NCI-H1694 (cell line): Measurements from ENCODE around the gene PRDM15.
"Not testable (repeated sequence)": the region's sequence is repeated elsewhere in the genome, so short reads cannot be mapped to it uniquely, and the experiment has no call there.

Experiments used
- DNase-seq: peaks from one replicate; lab custom pipeline; 2025; lab: John Stamatoyannopoulos, UW

PRDM15 gene

DNA sequence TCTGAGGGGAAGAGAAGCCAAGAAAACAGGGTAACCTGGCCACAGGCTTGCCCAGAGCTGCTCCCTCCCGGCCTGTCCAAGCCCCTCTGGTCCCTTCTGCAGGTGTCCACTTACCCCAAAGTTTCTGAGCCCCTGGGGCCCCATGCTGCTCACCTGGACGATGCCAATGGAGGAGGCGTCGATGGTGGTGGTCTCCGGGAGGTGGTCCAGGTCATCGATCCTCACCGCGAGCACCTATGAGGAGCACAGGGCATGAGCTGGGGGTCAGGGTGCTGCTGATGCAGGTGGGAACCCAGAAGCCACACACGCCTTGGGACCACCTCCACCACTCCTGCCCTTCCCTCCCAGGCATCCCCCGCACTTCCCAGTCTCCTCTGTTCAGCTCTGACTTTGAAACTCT lies 74.8 kb downstream of the PRDM15 start:
- DNase-seq, result no peak

DNA sequence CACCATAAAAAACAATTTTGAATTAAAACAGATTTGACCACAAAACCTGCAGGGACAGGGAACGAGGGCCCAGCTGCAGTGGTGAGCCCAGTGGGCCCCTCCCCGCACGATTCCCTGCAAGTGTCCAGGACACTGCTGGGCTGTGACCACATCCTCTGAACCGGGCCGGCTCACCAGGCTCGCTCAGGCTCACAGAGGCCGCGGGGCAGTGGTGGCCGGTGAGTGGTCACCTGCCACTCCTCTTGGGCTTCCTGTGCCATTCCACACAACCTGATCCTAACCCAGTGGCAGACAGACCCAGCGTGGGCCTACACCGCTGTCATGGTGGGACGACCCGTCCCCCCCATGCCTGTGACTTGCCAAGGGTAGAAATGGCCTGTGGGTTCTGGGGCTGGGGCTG lies 75.8 kb downstream of the PRDM15 start:
- no peak for DNase-seq

DNA sequence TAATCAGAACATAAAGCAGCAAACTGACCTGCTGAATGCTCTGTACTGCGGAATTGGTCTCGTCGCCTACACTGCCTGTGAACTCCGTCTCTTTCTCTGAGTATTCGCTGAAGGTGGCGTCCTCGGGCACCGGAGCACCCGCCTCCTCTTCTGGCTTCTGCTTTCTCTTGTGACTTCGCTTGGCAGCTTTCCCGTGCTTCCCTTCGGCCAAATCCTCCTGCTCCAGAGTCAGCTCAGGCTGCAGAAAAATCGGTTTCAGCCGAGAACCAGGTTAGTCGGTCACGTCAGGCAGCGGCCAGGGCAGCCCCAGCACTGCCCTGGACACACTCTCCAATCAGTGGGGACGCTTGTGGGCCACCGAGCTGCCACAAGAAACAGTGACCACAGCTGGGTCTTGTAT lies 76.5 kb downstream of the PRDM15 start:
- no peak for DNase-seq

DNA sequence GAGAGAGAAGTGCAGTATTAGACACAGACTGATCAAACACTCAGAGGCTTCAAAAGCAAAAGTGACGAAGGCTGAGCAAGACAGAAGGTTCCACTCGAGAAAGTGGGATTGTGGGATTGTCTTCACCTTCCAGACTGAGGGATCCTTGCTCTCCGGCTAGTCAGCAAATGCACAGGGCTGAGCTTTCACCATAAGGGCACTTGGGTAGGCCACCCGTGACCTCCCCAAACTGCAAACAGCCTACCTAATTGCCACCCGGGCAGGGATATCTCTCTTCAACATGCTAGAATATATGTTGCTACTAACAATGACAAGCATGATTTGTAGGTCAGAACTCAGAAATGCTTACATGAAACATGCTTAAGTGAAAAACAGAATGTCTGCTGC lies 77.0 kb downstream of the PRDM15 start:
- no peak for DNase-seq

DNA sequence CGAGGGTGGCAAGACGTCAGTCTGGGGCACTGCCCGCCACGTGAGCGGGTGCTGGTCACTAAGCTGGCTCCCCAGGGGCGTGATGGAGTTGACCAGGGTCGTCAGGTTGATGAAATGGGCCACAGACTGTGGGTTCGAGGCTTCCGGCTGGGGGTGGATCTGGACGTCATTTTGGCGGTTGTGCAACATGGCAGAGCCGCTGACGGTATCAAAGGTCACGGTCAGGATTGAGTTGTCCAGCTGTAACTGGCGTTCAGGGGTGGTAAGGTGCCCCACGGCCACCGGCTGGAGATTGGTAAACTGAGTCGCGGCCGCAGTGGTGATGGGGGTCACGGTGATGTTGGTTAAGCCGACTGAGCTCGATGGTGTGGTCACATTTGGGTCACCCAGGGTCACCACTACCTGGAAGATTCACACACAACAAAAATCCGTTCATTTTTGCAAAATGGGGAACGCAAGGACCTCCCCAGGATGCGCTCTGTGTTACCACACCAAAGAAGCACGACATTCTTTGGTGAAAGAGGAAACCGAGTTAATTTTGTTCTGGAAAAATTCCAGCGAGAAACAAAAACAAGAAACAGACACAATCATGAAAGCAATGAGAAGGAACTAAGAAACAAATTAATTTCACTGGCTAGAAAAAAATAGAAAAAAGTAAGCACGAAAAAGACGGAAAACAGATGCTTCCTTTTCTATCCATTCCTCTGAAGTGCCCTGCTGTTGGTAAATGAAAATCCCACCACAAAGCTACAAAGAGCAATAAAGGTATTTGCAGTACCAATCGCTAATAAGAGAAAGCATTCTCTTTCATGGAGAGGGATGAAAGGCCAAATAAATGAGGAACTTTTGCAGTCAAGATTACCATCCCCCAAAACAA lies 77.6 kb downstream of the PRDM15 start:
- DNase-seq, result no peak

DNA sequence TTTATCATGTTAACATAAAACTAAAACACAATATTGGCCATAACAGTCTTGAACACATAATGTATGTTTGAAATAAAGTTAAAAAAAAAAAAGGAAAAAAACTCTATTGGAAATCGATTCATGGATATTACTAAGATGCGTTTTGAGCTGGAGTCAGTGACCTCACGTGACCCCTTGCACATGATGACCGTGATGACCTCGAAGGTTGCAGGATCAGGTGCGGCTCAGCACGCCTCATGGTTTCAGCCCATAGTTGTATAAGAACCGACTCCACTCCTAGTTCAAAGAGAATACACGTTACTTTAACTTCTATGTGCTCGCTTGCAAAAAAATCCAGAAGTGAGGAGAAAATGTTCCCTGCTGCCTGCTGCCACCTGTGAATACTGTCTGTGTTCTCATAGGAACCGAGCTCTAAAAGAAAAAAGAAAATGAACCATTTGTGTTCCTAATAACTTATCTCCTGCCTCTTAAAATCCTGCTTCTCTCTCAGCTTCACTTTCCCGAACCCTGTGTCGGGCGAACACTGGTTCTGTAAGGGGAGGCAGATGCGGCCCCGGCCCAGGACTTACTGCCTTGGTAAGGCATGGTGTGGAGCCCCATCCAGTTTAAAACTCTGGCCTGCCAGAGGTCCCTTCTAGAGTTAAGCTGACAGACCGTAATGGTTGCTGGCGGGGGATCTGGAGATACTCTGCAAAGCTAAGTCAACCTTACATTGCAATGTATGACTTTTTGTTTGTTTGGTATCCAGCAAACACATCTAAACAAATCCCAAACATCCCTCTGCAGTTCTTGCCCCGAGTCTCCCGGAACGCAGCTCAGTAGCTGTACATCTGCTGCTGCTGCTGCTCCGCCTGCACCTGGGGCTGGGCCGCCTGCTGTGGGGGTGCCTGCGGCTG lies 78.5 kb downstream of the PRDM15 start:
- no peak for DNase-seq

DNA sequence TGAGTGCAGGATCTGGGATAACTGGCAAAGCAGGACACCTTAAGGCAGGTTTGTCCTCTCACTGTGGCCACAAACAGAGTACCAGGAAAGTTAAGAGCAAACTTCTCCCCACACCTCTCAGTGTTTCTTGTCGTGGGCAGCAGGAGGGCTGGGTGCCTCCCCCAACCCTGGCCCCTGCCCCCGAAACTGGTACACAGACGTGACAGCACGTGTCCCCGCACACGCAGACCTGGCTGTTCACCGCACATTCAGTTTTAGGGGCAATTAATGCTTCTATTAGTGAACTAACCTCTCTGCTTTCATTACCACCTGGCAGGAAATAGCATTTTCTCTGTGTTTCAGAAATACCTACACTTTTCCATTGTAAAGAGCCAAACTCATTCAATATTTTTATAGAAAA lies 79.4 kb downstream of the PRDM15 start:
- DNase-seq, result no peak

DNA sequence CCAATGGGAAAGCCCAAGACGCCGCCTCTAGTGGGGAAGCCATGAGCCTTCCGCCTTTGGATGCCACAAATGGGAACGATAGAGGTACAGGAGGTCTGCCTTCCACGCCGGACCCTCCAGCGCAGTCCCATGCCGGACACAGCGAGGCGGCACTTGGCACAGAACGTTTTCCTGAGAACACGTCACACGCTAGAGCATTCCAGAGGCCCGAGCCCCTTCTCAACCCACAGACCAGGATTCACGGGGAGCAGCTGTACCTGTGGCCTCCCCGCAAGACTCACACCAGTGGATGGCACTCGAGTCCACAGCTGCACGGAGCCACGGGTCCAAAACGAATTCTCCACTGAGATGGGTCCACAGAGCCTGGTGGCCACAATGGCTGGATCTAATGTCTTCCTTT lies 80.8 kb downstream of the PRDM15 start:
- no peak for DNase-seq

DNA sequence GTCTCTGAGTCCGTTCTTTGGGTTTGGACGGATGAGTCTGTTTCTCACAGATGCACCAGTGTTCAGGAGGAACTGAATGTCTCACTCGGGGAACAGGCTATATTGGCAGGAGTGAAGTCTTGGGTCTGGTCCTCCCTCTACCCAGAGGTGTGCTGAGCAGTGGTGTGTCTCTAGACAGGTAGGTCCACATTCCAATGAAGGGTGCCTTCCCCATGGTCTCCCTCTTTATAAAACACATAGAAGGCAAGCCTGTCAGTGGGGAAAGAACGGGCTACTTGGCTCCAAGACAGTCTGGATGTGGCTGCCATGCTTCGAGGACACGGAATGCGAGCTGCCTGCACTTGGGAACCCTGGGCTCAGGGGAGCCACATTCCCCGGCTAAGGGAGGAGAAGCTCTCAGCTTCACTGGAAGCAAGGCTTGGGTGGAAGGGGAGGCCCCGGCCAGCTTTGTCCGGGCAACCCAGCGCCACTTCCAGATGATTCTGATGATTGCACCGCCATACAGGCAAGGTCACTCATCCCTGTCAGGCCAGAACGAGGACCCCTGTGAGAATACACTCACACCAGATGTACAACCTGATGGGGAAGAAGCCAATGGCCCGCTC lies 82.6 kb downstream of the PRDM15 start:
- DNase-seq, result no peak

DNA sequence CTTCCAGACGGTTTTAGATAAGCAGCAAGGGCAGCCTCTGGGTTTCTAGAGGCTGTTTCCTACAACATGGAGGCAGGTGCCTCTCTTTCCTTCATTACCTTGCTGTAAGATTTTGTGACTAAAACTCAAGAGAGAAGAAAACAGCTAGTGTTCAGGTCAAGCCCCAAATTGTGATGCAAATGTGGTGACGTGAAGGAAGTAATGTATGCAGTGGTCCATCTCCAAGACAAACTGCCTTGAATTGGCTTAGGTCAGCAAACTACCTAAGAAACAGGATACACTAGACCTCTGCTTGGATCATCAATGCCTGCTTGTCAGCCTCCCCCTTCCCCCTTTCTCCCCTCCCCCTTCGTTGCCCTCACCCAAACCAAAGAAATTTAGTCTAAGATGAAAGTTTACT lies 83.4 kb downstream of the PRDM15 start:
- no peak for DNase-seq

DNA sequence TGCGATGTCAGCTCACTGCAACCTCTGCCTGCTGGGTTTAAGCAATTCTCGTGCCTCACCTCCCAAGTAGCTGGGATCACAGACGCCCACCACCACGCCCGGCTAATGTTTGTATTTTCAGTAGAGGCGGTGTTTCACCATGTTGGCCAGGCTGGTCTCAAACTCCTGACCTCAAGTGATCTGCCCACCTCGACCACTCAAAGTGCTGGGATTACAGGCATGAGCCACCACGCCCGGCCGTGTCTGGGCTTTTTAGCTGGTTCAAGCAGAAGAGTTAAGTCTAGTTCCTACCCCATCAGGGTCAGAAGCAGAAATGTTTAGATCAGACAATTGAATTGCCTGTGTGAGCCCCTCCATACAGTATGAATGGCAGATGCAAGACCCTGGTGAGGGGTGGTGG lies 84.5 kb downstream of the PRDM15 start:
- DNase-seq, result no peak

DNA sequence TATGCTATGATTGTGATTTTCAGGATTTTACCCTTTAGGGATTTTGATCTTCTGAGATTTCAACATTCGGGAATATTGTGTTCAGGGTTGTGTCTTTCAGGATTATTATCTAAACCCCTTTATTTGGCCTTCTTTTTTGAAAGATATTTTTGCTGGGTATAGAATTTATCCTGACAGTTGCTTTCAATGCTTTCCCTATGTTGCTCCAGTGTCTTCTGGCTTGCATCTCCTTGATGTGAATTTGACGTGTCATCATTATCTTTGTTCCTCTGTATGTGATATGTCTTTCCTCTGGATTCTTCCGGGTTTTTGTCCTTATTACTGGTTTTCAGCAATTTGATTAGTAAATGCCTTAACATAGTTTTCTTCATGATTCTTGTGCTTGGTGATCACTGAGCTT lies 86.4 kb downstream of the PRDM15 start:
- DNase-seq, result no peak

DNA sequence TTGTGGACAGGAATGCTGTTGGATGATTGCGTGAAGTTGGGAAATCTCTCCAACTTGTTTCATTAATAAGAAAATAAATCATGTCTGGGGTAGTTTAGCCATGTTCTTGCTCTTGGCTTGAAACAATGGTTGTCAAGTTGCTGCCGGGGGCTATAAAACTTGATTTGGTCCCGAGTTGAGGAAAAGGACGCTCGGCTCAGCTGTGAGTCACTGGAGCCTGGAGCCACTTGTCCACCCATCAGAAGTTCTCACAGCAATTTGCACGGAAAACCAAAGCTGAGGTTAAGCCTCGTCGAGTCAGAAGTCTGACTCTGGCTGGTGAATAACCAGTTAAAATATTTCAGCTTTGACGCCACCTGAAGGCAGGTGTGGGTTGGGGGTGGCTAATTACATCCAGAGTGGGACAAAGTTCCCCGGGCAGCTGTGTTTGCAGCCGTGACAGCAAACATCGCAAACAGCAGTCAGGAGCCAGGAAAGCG lies 92.6 kb downstream of the PRDM15 start:
- no peak for DNase-seq

DNA sequence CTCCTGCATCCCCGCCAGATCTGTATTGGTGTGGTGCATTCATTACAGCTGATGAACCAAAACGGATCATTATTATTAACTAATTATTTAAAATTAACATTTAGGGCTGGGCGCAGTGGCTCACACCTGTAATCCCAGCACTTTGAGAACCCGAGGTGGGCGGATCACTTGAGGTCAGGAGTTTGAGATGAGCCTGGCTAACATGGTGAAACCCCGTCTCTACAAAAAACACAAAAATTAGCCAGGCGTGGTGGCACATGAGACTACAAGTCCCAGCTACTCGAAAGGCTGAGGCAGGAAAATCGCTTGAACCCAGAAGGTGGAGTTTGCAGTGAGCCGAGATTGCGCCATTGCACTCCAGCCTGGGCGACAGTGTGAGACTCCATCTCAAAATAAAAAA lies 93.9 kb downstream of the PRDM15 start:
- DNase-seq, result not testable (repeated sequence)

DNA sequence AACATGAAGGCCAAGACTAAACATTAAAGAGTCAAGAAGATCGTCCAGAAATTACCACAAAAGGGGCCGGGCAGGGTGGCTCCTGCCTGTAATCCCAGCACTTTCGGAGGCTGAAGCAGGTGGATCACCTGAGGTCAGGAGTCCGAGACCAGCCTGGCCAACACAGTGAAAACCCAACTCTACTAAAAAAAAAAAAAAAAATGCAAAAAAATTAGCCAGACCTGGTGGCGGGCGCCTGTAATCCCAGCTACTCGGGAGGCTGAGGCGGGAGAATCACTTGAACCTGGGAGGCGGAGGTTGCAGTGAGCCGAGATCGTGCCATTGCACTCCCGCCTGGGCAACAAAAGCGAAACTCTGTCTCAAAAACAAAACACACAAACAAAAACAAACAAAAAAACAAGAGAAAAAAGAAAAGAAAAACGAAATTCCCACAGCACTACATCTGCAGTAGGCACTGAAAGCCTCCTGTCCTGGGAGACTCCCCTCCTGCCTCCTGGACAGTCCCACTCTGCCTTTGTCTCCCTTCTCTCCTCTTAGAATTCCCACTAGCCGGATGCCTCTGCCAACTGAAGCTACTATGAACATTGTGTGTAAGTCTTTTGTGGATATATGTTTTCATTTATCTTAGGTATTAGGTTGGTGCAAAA lies 94.6 kb downstream of the PRDM15 start:
- DNase-seq, result no peak

DNA sequence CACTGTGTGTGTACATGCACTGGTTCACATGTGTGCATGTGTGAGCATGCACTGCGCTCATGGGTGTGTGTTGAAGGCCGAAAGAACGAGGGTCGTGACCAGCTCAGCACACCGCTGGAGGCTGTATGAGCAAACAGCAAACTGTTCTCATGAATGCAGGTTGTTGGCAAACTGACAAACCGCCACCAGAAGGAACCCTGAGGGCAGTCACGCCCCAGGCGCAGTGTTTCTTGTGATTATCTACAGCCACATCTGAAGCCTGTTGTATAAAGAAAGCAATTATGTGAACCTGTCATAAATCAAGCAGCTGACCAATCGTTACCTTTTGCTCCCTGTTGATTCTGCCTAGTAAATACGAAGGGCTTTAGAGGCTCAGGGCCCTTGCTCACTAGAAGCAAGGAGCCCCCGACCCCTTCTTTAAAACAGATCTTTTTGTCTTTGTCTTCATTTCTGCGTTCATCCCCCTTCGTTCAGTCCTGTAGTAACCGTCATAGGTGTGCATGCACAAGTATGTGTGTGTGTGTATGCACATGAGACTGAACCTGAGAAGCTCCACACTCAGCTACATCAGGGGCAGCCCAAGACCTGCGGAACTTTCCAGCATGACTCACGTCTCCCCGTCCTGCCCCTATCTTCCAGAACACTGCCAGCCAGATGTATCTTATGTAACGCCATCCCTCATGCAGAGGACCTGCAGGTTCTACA lies 95.5 kb downstream of the PRDM15 start:
- no peak for DNase-seq

DNA sequence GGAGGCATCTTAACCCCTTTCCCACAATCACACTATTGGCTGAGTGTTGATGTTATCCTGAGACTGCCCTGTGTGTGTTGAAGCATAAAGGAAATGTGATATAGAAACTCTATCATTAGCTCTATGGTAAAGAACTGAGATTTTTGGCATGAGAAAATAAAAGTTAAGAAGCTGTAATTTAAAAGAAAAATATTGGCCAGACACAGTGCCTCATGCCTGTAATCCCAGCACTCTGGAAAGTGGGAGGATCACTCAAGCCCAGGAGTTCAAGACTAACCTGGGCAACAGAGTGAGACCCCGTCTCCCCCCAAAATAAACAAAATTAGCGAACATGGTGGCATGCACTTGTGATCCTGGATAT lies 98.1 kb downstream of the PRDM15 start:
- no peak for DNase-seq

DNA sequence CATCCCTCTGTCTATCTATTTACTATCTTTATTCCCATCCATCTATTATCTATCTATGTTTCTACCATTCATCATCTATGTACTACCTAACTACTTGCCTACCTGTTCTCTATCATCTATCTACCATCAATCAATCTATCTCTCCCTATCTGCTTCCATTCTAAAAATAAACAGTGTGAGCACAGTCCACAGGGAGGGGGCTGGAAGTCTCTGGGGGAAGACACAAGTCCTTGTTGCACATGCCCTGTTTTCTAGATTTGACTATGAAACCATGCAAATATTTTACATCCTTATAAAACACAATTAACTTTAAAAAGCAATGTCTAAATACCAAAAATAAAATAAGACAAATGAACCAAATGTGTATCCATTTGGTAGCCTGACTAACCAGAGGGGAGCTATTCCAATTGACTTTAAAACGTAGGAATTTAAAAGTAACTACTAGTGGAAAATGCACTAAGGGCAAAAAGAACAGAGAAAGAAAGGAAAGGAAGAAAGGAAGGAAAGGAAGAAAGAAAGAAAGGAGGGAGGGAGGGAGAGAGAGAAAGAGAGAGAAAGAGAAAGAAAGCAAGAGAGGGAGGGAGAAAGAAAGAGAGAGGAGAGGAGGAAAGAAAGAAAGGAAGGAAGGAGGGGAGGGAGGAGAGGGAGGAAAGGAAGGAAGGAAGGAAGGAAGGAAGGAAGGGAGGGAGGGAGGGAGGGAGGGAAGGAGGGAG lies 98.7 kb downstream of the PRDM15 start:
- no peak for DNase-seq

DNA sequence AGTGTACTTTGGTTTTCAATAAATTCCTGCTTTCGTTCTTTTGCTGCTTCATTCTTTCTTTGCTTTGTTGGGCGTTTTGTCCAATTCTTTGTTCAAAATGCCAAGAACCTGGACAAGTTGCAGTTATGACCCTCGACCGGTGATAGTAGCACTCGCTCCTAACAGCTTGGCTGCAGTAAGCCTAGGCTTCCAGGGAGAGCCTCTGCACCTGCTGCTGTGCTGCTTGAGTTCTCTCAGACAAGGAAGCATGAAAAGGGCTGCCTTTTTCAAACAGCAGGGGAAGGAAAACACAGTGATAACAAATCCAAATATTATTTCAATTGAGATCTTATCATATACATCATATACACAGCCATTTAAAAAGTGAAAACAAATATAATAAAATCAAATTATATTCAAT lies 99.5 kb downstream of the PRDM15 start:
- no peak for DNase-seq

DNA sequence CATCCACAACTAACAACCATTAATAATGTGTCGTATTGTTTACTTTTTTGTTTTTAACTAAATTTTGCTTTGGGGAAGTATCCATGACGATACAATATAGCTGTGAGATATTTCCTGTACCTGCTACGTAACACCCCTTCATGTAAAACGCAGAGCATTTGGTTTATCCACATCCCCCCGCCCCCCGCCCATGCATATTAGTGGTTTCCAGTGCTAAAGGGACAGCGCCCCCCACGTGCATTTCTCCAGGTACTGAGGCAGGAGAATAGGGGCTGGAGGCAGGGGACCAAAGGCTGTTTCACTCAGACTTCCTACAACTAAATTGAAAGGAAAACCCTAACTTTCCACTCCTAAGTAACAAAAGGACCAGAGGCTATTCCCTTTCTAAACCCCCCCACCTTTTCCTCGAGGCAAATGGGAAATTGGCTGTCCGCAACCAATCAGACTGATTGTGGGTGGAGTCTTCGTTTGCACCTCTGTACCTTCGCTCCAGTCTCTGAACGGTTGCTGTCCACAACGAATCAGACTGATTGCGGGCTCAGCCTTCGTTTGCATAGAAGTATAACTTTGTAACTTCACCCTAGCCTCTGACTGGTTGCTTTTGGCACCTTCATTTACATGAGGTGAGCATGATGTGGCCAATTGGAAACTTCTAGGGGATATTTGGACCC lies 100.1 kb downstream of the PRDM15 start:
- DNase-seq, result no peak
